GM21367 (cell line): ENCODE results near the gene RGS10.
A peak's percentile ranks its signal among the peaks of the same experiment; 100 is the strongest.
"Not testable (repeated sequence)": the region's sequence is repeated elsewhere in the genome, so short reads cannot be mapped to it uniquely, and the experiment has no call there.

Source experiments
- ATAC-seq: cut with Tn5 transposase; IDR thresholded peaks from one replicate; pipeline ENCODE4 v1.9.1; 2021; ENCODE audit not compliant: unreplicated experiment

Gene RGS10, protein sequence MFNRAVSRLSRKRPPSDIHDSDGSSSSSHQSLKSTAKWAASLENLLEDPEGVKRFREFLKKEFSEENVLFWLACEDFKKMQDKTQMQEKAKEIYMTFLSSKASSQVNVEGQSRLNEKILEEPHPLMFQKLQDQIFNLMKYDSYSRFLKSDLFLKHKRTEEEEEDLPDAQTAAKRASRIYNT

DNA sequence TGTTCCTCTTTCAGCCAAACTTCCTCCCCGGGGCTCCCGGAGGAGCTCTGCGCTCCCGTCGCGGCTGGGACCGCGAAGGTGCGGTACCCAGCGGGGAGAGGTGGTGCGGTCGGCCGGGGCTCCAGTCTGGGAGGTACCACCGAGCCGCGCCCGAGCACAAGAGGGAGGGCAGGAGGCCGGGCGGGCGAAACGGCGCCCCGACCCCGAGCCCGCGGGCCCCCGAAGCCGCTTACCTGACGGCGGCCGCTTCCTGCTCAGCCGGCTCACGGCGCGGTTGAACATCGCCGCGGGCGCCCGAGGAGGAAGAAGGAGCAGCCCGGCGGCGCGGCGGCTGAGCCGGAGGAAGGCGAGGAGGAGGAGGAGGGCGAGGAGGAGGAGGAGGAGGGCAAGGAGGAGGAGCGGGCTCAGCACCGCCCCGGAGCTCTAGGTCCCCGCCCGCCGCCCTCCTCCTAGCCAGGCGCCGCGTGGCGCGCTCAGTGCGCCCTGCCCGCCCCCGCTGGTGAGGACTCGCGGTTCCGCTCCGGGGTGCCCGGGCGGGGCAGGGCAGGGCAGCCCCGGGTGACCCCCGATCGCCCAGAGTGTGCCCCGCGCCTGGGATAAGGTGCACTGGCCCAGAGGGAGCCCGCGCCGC is at the start of gene RGS10:
Gene RGS10 (minus strand): TSS at position 363 of the 631 bp plus-strand sequence. CDS start 81 bp downstream, at position 282.
- ATAC-seq: peak; percentile 73

GRCh38 chr10:119588071-119588470 is 45.6 kb upstream of the RGS10 start:
- ATAC-seq: no peak

GRCh38 chr10:119578355-119578754 is 35.8 kb upstream of the RGS10 start:
- ATAC-seq: no peak

DNA sequence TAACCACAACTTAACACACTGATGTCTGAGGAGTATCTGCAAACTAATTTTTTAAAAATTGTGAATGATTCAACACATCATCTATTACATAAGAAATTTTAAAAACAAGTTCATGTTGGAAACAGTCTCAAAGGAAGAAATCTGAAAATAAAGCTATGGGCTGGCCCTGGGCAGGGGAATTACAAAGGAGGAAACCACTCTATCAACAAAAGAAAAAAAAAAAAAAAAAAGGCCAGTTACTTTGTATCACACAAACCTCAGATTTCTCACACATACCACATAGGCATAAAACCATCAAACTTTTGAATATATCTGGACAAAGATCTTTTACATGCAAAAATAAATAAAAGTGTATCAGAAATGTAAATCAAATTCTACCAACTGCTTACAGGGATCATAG is 33.5 kb upstream of the RGS10 start:
- ATAC-seq: no peak

- no peak for ATAC-seq
Observed at GRCh38 chr10:119575506-119575905, 33.0 kb upstream of the RGS10 start.

- ATAC-seq: no peak
Observed at GRCh38 chr10:119567978-119568377, 25.5 kb upstream of the RGS10 start.

DNA sequence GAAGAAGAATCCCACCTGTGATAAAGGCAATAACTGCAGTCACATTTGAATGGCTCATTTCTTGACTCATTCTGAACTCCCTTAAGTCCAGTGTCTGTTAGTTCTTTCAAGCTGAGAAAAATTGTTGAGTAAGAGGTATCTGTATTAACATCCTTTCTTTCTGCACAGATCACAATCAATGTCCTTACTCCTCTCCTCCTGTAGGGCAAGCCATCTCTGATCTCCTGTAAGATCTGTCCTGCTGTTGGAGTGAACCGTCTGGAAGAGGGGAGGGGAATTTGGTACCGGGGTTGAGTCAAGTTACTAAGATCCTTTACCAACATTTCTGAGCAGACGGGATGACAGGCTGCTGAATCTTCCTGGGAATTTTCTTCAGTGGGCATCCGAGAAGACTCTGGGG is 19.6 kb upstream of the RGS10 start:
- ATAC-seq: no peak

DNA sequence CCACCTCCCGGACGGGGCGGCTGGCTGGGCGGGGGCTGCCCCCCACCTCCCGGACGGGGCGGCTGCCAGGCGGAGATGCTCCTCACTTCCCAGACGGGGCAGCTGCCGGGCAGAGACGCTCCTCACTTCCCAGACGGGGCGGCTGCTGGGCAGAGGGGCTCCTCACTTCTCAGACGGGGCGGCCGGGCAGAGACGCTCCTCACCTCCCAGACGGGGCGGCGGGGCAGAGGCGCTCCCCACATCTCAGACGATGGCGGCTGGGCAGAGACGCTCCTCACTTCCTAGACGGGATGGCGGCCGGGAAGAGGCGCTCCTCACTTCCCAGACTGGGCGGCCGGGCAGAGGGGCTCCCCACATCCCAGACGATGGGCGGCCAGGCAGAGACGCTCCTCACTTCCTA is 17.0 kb upstream of the RGS10 start:
- not testable (repeated sequence) for ATAC-seq

DNA sequence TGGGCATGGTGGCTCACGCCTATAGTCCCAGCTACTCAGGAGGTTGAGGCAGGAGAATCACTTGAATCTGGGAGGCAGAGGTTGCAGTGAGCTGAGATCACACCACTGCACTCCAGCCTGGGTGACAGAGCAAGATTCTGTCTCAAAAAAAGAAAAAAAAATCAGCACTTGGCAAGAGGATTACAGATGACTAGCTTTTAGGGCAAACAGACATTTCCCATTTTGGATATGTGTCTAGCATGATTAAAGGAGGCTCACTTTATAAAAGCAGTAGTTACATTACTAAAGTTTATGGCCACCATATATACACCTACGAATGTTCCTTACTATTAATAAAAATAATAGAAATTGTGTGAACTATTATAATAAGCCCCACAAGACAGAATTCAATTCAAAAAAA is 13.6 kb upstream of the RGS10 start:
- ATAC-seq: not testable (repeated sequence)

DNA sequence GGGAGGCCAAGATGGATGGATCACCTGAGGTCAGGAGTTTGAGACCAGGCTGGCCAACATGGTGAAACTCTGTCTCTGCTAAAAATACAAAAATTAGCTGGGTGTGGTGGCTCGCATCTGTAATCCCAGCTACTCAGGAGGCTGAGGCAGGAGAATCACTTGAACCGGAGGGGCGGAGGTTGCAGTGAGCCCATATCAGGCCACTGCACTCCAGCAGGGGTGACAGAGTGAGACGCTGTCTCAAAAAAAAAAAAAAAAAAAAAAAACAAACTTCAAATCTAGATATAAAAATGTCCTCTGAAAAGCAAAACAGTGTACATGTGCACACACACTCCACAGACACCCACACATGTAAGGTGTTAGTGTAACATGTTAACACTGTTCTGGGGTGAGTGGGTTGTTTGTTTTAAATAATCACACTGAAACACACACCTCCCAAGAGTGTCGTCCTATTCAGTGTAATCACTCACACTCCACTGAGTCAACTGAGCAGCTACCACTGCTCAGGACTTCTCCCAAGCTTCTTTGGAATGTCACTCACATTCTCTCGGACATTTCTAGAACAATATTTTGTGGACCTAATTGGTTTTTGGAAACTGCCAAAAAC is 12.8 kb upstream of the RGS10 start:
- ATAC-seq: no peak

GRCh38 chr10:119550827-119551226 is 8.3 kb upstream of the RGS10 start:
- no peak for ATAC-seq

GRCh38 chr10:119549247-119549999 is 6.9 kb upstream of the RGS10 start:
- ATAC-seq: no peak

DNA sequence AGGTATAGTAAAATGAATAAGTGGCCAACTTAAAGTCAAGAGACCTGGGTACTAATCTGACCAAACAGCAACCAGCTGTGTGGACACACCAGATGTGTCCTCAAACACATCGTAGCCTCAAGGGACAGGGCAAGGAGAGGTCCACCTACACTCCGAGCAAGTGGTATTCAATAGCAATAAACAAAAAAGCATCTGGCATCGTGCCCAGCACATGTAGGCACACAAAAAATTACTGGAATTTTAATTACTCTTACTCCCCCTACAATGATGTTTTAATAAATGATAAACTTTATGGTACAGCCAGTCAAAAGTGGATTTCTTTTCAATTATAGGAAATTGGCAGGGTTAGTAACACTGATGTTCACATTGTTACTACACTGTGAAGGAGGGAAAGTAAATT is 3.5 kb upstream of the RGS10 start:
- ATAC-seq: no peak

GRCh38 chr10:119545310-119545709 is 2.8 kb upstream of the RGS10 start:
- no peak for ATAC-seq

GRCh38 chr10:119543814-119544642 is 1.5 kb upstream of the RGS10 start:
- ATAC-seq: no peak

DNA sequence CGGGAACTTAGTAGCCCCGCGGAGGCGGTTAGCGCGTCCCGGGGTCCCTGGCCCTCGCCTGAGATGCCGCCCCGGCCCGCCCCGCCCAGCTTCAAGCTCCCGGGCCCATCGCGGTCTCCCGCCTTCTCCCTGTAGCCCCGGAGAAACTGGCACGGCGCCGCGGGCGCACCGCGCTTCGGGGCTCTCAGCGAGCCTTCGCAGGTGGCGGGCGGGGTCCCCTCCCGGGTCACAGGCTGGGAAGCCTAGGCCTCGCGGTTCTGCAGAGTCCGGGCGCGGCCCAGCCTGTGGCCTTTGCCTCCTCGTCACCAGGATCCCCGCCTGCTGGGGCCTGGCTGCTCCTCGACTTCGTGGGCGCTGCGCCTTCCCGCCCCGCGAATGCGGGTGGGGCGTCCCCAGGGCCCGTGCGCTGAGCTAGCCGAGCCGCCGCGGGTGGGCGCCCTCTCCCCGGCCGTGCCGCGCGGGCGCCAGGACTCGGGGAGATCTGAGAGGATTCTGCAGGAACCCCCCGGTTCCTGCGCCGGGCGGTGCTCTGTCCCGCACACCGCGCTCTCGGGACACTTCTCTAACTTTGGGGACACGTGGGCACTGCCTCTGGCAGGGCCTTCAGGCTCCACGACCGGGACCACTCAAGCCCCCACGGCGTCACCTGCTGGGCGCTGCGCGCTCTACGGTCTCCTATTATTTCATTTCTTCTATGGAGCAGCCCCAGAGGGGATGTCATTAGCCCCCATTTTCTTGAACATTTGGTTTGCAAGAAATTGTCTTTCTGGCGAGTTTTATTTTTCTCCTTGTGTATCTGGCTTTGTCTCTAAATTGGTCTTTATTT is 682 bp upstream of the RGS10 start:
- ATAC-seq: peak; percentile 37

DNA sequence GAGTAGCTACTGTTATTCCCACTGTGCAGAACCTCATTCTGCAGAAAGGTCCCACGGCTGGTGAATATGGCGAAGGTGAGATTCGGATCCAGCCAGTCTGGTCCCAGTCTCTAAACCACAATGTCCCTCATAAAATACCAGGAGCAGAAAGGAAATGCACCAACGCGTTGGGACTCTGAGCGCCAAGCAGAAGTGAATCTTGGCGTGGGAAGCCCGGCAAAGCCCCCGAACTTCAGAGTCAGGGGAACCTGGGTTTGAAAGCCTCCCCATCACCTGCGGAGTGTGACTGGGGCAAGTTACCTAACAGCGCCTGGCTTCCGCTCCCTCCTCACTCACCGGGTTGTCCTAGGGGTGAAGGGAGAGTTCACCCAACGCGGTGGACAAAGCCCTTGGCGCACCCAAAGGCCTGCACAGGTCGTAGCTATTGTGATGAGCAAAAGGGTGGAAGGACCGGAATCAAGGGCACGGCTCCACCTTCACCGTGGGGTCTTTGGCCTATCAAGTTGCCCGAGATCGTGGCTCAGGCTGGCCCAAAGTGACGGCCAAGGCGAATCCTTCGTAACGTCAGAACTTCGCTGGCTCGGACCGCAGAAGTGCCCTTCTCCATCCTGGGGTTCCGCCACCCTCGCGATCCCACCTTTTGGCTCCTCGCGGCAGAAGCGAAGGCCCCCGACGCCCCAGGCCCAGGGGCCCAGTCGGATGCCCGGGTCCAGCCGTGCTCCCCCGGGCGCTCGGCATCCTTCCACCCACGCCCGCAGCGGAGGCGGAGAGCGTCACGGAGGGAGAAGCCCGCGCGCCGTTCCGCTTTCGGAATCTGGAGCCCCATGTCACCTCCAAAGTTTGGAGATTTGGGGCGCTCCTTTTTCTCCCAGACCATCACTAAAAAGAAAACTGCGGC is 811 bp downstream of the RGS10 start:
- ATAC-seq: no peak

DNA sequence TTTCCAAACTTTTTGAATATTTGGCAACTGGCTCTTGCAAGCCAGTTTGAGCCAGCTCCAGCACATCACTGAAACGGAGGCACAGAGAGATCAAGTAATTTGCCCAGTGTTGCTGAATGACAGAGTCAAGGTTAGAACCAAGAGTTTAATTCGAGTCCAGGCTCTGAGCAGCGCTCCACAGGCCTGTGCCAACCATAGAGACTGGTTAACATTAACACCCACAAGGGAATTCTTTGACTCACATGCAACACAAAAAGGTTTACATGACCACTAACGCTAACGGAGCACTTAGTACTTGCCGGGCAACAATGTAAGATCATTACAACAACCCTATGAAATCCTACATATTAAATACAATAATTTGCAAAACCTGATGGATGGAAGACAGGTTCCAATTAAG is 1.5 kb downstream of the RGS10 start:
- no peak for ATAC-seq

DNA sequence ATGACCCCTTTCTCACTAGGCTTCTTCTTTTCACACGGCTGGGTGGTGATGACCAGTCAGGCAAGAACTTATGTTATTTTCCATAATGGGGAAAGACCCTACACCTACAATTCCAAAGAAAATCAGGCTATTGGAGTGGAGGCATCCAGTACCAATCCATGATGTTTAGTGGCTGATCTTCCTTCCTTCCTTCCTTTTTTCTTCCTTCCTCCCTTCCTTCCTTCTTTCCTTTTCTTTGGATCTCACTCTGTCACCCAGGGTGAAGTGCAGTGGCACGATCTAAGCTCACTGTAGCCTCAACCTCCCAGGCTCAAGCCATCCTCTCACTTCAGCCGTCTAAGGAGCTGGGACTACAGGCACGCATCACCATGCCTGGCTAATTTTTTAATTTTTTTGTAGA is 2.5 kb downstream of the RGS10 start:
- no peak for ATAC-seq
